HG03432 (cell line): ENCODE results near the gene CEP120.
"Not testable (repeated sequence)": the region's sequence is repeated elsewhere in the genome, so short reads cannot be mapped to it uniquely, and the experiment has no call there.

ENCODE experiments used
- ATAC-seq: cut with Tn5 transposase; IDR thresholded peaks from one replicate; pipeline ENCODE4 v1.9.1; 2021; ENCODE audit warnings: mild to moderate bottlenecking, moderate library complexity; ENCODE audit not compliant: unreplicated experiment

The CEP120 gene

DNA sequence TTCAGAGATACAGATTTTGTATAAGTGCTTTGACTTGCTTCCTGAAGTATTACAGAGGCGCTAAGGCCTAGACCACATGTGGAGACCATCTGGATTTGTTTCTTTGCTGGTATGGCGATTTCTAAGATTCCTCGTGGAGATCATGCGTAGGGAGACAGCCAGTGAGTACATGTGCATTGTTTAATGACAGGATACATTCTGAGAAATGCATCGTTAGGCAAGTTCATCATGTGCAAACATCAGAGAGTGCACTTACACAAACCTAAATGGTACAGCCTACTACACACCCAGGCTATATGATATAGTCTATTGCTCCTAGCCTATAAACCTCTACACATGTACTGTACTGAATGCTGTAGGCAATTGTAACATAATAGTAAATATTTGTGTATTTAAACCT lies 16.5 kb upstream of the CEP120 start:
- no peak for ATAC-seq

DNA sequence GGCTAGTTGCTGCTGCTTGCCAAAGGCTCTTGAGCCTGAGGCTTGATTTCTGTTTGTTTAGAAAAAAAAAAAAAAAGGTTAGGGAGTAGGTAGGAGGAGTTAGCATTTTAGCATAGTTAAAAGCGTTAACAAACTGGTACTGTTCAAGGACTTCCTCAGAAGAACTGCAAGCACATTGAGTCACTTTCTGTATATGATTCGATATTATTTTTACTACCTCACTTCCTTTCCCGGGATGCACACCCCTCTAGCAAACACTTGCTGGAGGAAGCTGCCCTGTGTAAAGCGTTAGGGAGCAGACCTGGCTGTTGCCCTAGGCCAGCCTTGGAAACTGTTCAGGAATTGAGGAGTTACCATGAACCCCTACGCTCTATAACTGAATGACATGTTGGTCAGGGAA lies 15.7 kb upstream of the CEP120 start:
- no peak for ATAC-seq

DNA sequence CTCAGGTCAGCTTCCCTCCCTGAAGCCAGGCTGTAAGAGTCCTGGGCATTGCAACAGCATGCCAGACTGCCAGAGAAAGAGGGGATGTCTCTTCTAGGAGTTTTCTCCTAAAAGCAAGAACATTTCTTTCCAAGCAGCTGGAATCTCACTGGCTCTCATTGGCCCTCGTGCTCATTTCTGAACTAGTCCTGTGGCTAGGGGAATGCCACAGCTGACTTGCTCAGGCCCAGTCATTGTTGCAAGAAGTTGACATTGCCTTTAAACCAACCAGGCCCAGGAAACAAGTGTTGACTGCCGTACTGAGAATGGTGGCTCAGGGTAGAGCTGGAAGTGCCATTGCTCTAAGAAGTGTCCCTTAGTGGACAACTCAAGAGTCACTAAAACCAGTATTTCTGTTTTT lies 15.0 kb upstream of the CEP120 start:
- ATAC-seq: peak; percentile 83

DNA sequence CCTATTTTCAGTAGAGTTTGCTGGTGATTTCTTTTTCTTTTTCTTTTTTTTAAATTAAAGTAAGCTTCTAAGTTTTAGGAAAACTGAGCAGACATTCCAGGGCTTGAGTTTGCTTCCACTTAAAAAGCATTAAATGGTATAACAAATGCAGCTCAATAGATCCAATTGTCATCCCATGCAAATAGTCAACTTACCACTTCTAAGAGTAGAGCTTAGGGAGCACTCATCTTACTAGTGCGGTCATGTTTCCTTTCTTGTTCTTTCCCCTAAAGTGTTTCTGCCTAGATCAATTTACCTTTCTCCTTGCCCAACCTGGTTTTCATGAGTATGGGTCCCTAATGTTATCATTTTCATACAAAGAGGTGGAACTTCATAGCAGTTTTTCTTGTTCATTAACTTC lies 13.0 kb upstream of the CEP120 start:
- no peak for ATAC-seq

DNA sequence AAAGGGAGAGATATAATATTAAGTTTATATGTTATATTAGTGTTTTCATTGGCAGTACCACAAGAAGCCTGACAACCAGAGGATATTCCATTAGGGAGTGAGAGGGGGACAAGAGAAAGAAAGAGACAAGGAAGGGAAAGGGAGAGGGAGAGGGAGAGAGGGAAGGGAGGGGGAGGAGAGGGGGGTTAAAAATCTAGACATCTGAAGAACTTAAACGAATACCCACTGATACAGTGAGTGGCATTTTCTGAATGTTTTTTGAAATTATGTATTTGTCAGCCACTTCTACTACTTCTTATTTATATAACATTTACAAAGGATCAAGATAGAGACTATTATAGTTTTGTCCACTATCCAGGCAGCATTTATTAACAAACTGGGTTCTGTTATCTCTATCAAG lies 11.6 kb upstream of the CEP120 start:
- no peak for ATAC-seq

DNA sequence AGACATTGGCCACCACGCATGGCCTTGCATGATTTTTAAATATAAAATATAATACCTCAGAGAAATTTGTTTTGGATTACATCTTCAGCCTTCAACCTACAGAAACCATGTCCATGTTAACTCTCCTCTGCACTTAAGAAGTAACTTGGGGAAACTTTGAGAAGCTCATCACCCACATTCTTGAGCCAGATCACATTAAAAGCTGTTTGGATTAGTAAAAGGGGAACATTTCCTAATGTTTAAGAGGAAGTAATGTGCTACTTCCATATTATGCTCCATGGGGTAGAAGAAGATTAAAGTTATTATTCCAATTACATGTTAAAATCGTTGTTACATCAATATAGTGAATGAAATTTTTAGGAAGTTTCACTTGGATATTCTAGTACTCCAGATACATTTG lies 10.4 kb upstream of the CEP120 start:
- ATAC-seq: no peak

DNA sequence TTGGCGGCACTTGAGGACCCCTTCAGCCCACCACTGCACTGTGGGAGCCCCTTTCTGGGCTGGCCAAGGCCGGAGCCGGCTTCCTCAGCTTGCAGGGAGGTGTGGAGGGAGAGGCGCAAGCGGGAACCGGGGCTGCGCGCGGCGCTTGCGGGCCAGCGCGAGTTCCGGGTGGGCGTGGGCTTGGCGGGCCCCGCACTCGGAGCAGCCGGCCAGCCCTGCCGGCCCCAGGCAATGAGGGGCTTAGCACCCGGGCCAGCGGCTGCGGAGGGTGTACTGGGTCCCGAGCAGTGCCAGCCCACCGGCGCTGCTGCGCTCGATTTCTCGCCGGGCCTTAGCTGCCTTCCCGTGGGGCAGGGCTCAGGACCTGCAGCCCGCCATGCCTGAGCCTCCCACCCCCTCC lies 7.2 kb upstream of the CEP120 start:
- not testable (repeated sequence) for ATAC-seq

DNA sequence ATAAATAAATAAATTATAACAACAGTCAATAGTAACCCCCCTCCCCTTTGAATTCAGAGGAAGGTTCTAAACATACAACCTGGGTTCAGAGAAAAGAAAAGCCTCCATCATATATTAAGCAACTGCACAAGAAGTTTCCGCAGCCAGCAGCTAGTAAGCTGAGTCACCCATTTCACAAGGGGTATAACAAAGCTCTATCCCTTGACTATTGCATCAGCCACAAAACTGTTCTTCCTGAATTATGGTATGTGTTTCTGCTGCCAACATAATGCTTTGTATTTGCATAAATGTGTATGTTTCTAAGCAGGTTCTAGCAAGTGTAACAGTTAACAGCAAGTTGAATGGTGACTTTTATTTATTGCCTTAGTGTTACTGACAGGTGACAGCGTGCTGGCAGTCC lies 6.8 kb upstream of the CEP120 start:
- ATAC-seq: no peak

DNA sequence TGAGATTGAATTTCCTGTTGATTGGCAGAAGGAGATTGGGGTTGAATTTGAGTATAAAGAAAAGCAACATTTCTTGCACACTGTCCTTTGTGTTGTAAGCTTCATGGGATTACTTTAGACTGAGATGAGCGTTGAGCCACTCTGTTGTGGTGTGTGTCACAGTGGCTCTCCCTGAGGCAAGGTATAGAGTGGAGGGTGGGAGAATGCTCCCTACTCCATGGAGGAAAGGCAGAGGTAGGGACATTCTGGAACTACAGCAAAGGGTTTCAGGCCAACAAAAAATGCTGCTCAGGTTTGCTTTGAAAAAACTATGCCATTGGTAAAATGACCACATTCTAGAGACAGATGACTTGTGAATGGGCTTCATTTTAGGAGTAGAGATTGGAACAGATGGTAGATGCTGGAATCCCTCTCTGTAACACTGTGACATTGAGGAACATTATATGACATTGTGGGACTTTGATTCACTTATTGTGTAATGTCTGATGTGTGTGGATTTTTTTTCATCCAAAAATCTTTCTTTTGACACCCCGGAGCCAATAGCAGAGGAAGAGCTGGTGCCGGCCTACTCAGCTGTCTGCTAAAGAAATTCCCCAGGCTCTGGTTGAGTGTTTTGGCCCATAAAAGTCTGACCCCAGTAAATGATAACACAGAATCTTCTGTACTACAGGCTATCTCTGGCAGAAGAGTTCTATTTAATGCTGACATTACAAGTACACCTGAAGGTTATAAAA lies 6.2 kb upstream of the CEP120 start:
- no peak for ATAC-seq

DNA sequence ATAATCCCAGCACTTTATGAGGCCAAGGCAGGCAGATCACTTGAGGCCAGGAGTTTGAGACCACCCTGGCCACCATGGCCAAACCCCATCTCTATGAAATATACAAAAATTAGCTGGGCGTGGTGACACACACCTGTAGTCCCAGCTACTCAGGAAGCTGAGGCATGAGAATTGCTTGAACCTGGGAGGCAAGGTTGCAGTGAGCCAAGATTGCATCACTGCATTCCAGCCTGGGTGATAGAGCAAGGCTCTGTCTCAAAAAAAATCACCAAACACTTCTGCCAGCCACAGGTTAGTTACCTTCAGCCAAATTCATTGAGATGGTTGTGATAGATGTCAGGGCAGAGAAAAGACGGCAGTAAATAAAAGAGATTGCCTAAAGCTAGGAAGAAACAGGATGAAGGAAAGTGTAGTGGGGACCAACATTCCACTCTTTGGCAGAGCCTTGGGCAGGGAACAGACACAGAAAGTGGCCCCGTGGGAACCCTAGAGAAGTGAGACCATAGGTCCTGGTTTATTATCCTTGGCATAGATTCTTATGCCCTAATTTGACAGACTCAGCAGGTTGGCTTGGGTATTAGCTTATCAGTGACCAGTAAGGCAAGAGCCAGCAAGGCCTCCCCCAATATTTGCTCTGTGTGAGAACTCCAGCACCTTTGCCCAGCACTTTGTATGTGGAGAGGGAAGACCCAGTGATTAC lies 5.5 kb upstream of the CEP120 start:
- no peak for ATAC-seq

DNA sequence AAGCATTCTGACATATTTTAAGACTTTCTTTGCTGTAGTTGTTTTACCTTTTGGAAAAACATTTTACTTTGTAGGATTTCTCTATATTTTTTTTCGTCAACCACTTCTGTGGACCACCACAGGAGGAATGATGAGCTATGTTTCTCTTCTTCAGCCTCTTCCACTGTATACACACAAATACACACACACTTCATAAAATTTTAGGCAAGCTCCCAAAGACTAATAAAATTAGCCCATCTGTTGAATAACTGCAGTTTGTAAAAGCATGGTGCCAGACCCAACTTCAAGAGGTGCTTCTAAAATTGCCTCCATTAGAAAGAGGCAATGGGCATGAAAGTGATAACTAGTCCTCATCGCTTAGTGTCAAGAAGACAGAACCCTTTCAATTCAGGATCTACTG lies 4.1 kb upstream of the CEP120 start:
- ATAC-seq: no peak

DNA sequence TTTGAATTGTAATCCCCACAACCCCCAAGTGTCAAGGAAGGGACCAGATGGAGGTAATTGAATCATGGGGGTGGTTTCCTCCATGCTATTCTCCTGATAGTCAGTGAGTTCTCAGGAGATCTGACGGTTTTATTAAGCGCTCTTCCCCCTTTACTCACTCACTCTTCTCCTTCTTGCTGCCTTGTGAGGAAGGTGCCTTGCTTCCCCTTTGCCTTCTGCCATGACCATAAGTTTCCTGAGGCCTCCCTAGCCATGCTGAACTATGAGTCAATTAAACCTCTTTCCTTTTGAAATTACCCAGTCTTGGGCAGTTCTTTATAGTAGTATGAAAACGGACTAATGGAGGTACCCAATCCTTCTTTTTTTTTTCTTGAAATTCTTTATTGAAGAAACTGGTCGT lies 2.2 kb upstream of the CEP120 start:
- no peak for ATAC-seq

DNA sequence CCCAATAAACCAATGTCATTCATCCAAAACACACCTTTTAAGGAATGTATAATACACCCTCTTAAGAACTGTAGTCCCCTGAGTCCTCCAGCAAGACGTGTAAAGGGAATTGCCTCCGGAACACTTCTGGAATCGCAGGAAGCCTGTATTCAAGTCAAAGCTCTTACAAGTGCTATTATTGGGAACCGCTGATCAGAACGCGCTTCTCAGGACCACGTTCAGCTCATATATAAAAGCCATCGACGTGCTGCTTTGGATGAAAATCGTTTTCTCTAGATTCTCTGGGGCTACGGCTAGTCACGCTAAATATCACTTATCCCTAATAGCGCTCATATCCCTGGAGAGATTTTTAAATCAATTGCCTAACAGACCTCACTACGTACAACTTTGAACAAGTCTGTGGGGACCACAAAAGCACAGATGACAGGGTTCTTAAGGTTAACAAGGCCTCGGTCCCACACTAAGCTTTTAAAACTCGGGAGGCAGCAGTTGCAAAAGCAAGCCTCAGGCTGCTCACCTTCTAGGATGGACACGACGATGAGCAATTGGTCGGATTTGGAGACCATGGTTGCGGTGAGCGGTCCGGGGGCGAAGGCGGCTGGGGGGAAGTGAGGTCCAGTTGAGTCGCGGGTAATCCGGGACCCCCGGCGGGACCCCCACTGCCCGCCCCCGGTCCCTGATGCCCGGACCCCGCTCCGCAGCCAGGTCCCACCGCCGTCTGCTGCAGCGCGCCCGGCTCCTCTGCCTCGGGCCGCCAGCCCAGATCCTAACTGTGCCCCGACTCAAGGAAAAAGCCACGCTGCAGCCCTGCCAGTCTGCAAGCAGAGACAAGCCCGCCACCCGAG lies 548 bp downstream of the CEP120 start:
- ATAC-seq: peak; percentile 25

DNA sequence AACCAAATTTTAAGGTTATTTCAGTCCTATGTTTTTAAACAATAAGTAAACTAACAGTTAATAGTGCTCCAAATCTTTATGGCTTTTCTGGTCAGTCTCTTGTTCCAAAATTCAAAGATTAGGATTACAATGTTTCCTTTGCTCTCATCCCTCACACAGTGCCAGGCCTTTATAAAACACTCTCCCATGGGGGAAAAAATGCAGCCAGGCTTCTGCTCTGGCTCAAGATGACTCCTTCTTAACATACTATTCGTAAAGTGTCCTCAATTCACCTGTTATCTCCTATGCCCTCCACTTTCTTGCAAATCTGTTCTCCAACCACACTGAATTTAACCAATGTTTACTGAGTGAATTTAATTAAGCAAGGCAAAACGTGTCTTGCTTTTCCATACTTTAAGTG lies 1.4 kb downstream of the CEP120 start:
- ATAC-seq: no peak

DNA sequence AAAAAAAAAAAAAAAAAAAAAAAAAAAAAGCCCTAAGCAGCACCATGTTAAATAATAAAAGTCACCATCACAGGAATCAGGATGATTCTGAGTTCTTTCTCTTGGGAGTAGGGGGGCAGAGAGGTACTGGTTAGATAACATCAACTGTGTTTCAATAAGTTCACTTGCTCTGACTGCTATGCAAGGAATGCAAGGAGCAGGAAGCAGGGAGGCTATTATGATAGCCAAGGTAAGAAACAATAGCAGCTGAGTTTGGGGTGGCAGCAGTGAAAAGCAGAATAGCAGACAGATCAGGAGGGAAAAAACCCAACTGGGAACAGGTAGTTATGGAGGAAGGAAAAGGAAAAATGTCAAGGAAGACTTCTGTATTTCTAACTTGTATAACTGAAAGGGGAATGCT lies 8.2 kb downstream of the CEP120 start:
- no peak for ATAC-seq

DNA sequence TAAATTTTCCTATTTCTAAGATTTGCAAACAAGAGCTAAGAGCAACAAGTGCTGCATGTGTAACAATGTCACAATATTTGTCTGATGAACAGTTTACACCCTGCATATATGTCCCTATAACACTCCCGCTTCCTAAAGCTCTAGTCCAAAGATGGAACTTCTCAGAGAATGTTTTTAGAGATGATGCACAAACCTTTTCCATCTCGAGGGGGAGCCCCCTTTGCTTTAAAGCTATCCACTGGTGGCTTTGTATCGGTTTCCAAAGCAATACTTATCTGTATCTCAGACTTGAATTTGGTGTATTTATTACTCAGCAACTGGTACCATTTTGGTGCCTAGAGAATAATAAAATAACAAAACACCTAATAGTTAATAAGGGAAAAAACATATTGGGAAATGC lies 11.0 kb downstream of the CEP120 start:
- no peak for ATAC-seq

DNA sequence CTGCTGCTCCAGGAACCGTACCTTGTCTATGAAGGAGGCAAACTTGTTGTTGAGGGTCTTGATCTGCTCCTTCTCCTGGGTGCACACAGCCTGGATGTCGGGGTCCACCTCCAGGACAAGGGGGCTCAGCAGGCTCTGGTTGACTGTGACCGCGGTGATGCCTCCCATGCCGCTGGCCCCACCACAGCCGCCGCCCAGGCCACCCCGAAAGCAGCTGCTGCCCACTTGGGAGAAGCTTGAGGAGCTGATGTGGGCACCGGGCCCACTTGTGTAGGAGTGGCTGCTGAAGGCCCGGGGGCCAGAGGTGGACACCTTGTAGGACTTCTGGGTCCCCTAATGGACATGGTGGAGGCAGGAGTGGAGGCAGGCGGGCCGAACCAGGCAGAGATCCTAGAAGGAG lies 21.2 kb downstream of the CEP120 start:
- not testable (repeated sequence) for ATAC-seq

DNA sequence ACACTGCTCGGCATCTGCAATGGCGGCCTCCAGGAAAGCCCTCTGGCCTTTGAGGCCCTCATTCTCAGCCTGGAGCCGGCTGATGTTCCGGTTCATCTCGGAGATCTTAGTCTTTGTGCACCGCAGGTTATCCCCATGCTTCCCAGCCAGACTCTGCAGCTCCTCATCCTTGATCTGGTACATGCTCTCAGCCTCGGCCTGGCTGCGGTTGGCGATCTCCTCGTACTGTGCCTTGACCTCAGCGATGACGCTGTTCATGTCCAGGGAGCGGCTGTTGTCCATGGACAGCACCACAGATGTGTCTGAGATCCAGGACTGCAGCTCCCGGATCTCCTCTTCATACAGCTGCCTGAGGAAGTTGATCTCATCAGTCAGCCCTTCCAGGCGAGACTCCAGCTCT lies 21.9 kb downstream of the CEP120 start:
- ATAC-seq: no peak

DNA sequence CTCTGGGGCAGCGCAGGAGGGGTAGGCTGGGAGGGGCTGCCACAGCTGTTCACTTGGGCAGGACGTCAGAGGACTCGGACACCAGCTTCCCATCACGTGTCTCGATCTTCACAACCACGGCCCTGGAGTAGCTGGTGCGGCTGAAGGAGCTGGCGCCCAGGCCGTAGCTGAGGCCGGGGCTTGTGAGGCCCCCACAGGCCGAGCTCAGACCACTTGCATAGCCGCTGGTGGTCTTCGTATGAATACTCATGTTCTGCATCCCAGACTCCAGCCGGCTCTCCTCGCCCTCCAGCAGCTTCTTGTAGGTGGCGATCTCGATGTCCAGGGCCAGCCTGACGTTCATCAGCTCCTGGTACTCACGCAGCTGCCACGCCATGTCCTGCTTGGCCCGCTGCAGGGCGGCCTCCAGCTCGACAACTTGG lies 22.3 kb downstream of the CEP120 start:
- ATAC-seq: not testable (repeated sequence)

DNA sequence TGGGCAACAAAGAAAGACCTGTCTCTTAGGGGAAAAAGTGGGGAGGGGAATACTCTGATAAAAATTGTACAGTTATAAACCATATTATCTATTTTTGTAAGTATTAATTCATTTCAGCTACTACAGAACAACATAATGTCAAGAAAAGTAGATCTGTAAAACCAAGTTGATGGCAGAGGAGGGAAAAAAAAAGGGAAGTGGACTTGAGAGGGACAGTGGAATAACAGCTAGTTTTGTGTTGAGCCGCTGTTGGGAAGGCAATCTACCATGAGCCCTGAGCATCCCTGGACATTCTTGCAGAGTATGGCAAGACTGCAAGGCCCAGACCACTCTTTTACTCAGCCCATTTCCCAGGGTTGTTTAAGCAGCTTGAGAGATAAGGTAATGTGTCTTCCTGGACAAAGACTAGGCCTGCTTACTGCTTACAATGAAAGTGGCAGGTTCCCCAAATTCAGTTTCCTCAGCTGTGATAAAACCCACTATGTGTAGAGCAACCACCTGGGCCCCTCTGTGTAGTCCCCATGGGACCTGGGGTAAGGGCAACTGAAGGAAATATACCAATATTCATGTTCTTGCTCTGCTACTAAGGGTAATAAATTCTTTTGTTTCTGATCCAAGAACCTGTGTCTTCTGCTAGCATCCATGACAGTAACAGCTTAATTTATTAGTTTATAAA lies 25.0 kb downstream of the CEP120 start:
- ATAC-seq: peak; percentile 48

DNA sequence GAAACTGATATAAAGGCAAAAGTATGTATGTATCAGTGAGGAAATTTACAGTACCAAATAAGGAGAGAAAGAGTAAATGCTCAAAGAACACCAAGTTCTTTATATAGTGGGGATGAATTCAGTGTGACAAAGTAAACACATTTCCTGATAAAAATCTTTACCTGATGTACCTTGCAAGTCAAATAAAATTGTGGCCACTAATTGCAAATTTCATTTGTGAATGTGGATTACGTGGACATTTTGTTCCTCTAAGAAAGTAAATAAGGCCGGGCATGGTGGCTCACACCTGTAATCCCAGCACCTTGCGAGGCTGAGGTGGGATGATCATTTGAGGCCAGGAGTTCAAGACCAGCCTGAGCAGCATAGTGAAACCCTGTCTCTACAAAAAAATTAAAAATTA lies 25.7 kb downstream of the CEP120 start:
- no peak for ATAC-seq
